ENCODE data around the gene ZSCAN26.

Gene ZSCAN26

DNA sequence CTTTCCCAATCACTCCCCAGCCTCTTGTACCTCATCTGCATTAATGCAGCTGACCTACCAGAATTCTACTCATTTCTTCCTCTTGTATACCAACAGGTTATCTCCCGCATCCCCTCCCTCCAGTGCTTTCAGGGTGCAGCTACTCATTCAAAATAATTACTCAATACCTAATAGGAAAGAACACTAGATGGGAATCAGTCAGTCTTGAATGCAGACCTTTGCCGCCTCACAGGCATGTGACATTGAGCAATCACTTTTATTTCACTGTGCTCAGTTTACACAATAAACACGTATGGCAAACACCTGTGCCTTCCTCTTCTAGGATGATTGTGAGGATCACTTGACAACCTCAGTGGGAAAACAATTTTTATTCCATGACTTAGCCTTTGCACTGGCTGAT lies 55.7 kb downstream of the ZSCAN26 start:
- DNase-seq (ENCODE audit: low spot score): no peak

DNA sequence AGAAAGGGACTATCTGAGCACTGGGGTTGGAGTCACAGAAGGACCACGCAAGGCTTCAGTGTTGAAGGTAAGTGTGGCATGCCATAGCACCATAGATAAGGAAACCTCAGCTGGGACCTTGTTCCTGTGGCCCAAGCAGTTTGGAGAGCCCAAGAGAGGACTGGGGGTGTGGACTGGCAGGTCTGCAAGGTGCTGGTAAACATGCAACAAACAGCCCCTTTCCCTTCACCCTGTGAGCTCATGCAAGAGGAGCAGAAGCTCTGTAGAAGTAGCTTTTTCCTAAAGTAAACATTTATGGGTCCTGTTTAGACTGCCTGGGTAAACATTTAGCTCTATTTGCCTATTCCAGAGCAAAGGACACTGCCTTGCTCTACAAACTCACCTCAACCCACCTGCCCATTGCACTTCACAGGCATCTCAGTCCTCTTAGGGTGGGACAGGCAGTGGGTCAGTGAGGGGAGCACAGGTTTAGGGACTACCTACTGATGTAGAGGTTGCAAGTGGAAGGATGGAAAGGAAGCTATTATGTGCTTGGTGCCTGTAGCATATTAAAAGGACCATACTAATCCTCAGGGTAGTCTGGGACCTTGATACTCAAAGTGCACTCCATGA lies 57.0 kb downstream of the ZSCAN26 start:
- no peak for DNase-seq (ENCODE audit: low spot score)

DNA sequence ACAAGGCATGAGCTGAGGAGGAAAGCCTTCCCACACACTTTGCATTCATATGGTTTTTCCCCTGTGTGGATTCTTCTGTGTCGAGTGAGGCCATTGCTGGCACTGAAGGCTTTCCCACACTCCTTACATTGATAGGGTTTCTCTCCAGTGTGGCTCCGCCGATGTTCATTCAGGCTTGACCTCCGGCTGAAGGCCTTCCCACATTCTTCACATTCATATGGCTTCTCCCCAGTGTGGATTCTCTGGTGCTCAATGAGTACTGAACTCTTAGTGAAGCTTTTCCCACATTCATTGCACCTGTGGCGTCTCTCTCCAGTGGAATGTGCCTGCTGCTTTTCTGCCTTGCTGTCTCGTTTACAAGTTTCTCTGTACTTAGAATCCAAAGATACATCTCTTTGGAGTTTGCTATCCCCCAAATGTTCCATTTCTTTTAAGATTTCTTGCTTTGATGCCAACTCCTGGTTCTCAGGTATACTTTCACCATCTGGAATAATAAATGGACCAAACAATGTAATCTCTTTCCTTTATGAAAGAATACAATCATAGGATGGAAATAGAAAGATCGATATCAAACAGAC lies 59.5 kb downstream of the ZSCAN26 start:
- DNase-seq (ENCODE audit: low spot score): no peak

Measured in putamen (tissue), 1 donor.